Smooth muscle cell (in vitro differentiated cells): ENCODE results near the gene TCEA2. TPM values are rescaled to one million over a fixed set of nuclear protein-coding genes. Genes with fewer than 3 reads are reported as not detected.

Source experiments
- DNase-seq: peaks from one replicate; lab custom pipeline; 2025; ENCODE audit not compliant: unreplicated experiment; lab: John Stamatoyannopoulos, UW
- H2AFZ ChIP-seq: fragments of 200-600 bp; sonication (generic); 2 replicates; pipeline ENCODE4 v1.6.0; 2016; ENCODE audit warnings: antibody characterized with exemption, low read depth, mild to moderate bottlenecking
- H3F3A ChIP-seq: fragments of 200-600 bp; sonication (generic); 2 replicates; pipeline ENCODE4 v1.6.0; 2017; ENCODE audit warnings: antibody characterized with exemption, low read depth
- H3K27ac ChIP-seq: fragments of 200-600 bp; sonication (generic); 2 replicates; pipeline ENCODE4 v1.5.1; 2016; ENCODE audit warnings: low read depth, mild to moderate bottlenecking
- H3K27me3 ChIP-seq: fragments of 200-600 bp; sonication (generic); 2 replicates; pipeline ENCODE4 v1.6.1; 2016; ENCODE audit warnings: low read depth, mild to moderate bottlenecking
- H3K36me3 ChIP-seq: fragments of 200-600 bp; sonication (generic); 2 replicates; pipeline ENCODE4 v1.5.1; 2016; ENCODE audit warnings: low read depth
- H3K4me1 ChIP-seq: fragments of 200-600 bp; sonication (generic); 2 replicates; pipeline ENCODE4 v1.5.1; 2016; ENCODE audit warnings: low read depth
- H3K4me2 ChIP-seq: fragments of 200-600 bp; sonication (generic); 2 replicates; pipeline ENCODE4 v1.6.0; 2016; ENCODE audit warnings: mild to moderate bottlenecking
- H3K4me3 ChIP-seq: fragments of 200-600 bp; sonication (generic); 2 replicates; pipeline ENCODE4 v1.5.1; 2016; ENCODE audit warnings: mild to moderate bottlenecking
- H3K79me2 ChIP-seq: fragments of 200-600 bp; sonication (generic); 2 replicates; pipeline ENCODE4 v1.6.0; 2016; ENCODE audit warnings: low read depth, mild to moderate bottlenecking
- H3K9ac ChIP-seq: fragments of 200-600 bp; sonication (generic); 2 replicates; pipeline ENCODE4 v1.6.0; 2016; ENCODE audit warnings: low read depth
- H3K9me3 ChIP-seq: fragments of 200-600 bp; sonication (generic); replicated peaks from 2 replicates; pipeline ENCODE4 v1.5.1; 2016; ENCODE audit warnings: low read depth
- H4K20me1 ChIP-seq: fragments of 200-600 bp; sonication (generic); 2 replicates; pipeline ENCODE4 v1.6.0; 2016; ENCODE audit warnings: low read depth
- CTCF ChIP-seq: fragments of 200-600 bp; sonication (generic); IDR thresholded peaks from 2 replicates; pipeline ENCODE4 v1.5.1; 2017; ENCODE audit warnings: borderline replicate concordance, mild to moderate bottlenecking, antibody characterized with exemption; ENCODE audit not compliant: insufficient read depth, poor library complexity, severe bottlenecking
- WGBS: methylation state at CpG from one replicate; pipeline ENCODE4 v1.1.7; 2016; ENCODE audit warnings: low lambda C conversion rate; 5-methylcytosine and 5-hydroxymethylcytosine counted together
- polyA plus RNA-seq: library from polyadenylated mRNA; unstranded; fragments of >200 nt; fragmentation: Nextera tagmentation; extraction: Ambion mirVana; gene quantifications from 2 replicates; pipeline ENCODE4 v1.2.1, GENCODE V29; 2016
- total RNA-seq: library from RNA; depleted of rRNA; stranded (reverse); fragments of >200 nt; gene quantifications from 2 replicates; pipeline ENCODE4 v1.2.3, GENCODE V29; 2014

TCEA2 gene
- total and polyA plus RNA-seq, 2 experiments from 2014 or later, result 24.9 to 89.5 TPM

GRCh38 chr20:64093013-64093503 lies 30.1 kb downstream of the TCEA2 start:
- DNase-seq, result no peak
- Histone ChIP-seq H3K4me3 (no peak overlapping the region), H3K79me2 (no peaks in the 10 kb centered on the region), H3K27me3 (no peaks in the 10 kb centered on the region), H3K27ac (no peak overlapping the region), H3K36me3 (no peaks in the 10 kb centered on the region), H3K4me1 (no peaks in the 10 kb centered on the region), H3K4me2 (no peak overlapping the region), H3K9ac (no peak overlapping the region), H3F3A (no peaks in the 10 kb centered on the region), H2AFZ (no peak overlapping the region), H3K9me3 (no peaks in the 10 kb centered on the region), H4K20me1 (peaks cover 3% of the 10 kb centered on the region)
- no peak for TF ChIP-seq CTCF
- WGBS, result 76% methylated on average over 8 of the region's 9 CpGs

GRCh38 chr20:64095455-64095854 lies 32.5 kb downstream of the TCEA2 start:
- H3F3A ChIP-seq, result no peaks in the 10 kb centered on the region
- WGBS, result 92% methylated on average over 4 of the region's 4 CpGs
- no peak for TF ChIP-seq CTCF

GRCh38 chr20:64095927-64096326 lies 32.9 kb downstream of the TCEA2 start:
- H3K36me3 ChIP-seq, result no peaks in the 10 kb centered on the region
- H3F3A ChIP-seq, result no peaks in the 10 kb centered on the region
- no peak overlapping the region for H3K9ac ChIP-seq
- WGBS, result 89% methylated on average over 11 of the region's 11 CpGs
- H3K4me2 ChIP-seq, result no peak overlapping the region
- no peak for TF ChIP-seq CTCF
- H4K20me1 ChIP-seq, result no peaks in the 10 kb centered on the region
- H3K4me3 ChIP-seq, result no peak overlapping the region
- DNase-seq, result no peak
- H3K4me1 ChIP-seq, result no peaks in the 10 kb centered on the region
- H2AFZ ChIP-seq, result no peak overlapping the region
- no peaks in the 10 kb centered on the region for H3K79me2 ChIP-seq
- H3K27me3 ChIP-seq, result peaks cover 3% of the 10 kb centered on the region
- H3K27ac ChIP-seq, result no peak overlapping the region
- no peaks in the 10 kb centered on the region for H3K9me3 ChIP-seq

More at GRCh38 chr20:64095455-64095854, 32.5 kb downstream of the TCEA2 start:
- Histone ChIP-seq H3K4me2 (no peak overlapping the region), H3K27ac (no peak overlapping the region), H3K9ac (no peak overlapping the region), H3K79me2 (no peaks in the 10 kb centered on the region), H2AFZ (no peak overlapping the region), H3K4me3 (no peak overlapping the region), H4K20me1 (no peaks in the 10 kb centered on the region), H3K36me3 (no peaks in the 10 kb centered on the region), H3K9me3 (no peaks in the 10 kb centered on the region), H3K4me1 (no peaks in the 10 kb centered on the region), H3K27me3 (no peaks in the 10 kb centered on the region)
- DNase-seq, result no peak

- H4K20me1 ChIP-seq, result no peaks in the 10 kb centered on the region
- 92% methylated on average over 6 of the region's 6 CpGs for WGBS
Measured at GRCh38 chr20:64096535-64096934, 33.5 kb downstream of the TCEA2 start.

More at GRCh38 chr20:64096535-64096934, 33.5 kb downstream of the TCEA2 start:
- DNase-seq, result no peak
- no peaks in the 10 kb centered on the region for H3F3A ChIP-seq
- H3K27ac ChIP-seq, result no peak overlapping the region
- H3K4me1 ChIP-seq, result no peaks in the 10 kb centered on the region
- no peaks in the 10 kb centered on the region for H3K79me2 ChIP-seq
- H3K4me2 ChIP-seq, result no peak overlapping the region
- H3K9me3 ChIP-seq, result no peaks in the 10 kb centered on the region
- TF ChIP-seq CTCF, result no peak
- no peak overlapping the region for H2AFZ ChIP-seq
- H3K27me3 ChIP-seq, result peaks cover 9% of the 10 kb centered on the region
- H3K9ac ChIP-seq, result no peak overlapping the region
- H3K36me3 ChIP-seq, result no peaks in the 10 kb centered on the region
- H3K4me3 ChIP-seq, result no peak overlapping the region
